ENCODE measurements around the gene TBC1D17.

The TBC1D17 gene

DNA sequence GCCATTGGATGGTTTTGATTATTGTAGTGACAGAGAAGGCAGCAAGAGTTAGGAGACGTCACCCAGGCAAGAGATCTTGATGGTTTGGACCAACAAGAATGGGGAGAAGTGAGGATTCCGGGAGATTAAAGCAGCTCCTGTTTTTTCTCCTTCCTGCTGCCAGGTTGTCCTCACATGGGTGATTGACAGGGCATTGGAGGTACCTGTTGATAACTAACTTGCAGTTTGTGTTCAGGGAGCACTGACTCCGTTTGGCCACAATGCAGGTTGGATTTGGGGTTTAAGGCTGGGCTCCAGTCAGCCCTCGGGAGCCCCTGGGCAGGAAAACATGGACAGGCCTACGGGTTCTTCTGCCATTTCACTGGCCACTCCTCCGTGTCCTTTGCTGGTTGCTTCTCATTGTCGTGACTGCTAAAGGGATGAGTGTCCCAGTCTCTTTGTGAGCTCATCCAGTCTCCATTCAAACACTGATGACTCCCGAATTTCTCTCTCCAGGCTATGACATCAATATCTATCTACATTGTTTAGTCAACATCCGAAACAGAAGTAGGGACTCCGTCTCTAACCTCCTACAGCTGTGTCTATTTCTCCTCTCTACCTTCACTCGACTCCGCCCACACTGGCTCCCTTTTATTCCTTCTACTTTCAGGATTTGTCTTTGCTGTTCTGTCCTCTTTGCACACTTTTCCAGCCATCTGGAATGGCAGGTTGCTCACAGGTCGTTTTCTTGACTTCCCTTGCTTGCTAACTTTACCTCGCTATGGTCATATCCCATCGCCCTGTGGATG, 27.9 kb upstream of the TBC1D17 start:
- no peak for DNase-seq

DNA sequence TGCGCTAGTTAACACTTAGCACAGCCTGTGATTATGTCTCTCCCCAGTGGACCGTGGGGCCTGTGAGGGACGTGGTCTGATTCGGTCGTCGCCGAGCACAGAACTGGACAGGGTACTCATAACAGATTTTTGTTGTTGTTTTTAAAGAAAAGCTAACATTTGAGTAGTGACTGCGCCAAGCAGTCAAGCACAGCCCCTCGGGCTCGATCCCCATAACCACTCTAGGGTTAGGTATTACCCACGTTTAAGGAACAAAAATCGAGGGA, 27.3 kb upstream of the TBC1D17 start:
- DNase-seq: no peak

DNA sequence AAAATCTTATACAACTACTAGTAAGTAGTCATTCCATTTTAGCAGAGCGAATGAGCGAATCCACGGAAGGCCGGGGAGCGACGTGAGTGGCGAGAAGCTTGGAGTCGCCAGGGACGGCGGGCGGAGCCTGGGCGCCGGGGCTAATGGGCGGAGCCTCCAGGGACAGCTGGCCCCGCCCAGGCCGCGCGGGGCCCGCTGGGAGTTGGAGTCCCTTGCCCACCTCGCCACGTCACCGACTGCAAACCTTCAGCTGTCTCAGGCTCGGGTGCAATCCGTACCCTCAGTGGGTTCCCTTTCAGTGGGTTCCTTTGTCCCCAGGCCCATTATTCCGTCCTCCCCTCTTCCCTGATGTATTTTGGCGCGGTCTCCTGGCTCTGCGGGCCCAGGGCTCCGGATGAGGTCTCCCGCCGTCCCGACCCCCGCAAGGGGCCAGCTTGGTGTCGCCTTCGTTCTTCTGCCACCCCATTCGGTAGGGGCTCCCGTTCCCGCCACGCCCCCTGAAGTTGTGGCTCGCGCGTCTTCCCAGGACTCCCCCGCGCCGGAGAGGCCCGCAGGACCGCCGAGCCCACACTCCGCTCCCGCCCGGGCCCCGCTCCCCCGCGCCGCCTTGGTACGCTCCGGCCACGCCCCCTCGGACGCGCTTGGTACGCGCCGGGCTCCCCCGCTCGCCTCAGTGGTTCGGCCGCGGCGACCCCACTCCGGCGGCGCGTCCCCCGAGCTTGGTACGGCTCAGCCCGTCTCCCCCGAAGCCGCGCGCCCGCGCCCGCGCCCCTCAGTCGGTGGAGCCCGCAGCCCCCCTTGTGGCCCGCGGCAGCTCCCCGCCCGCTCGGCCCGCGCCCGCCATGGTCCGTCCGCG, 26.8 kb upstream of the TBC1D17 start, which contains the start of gene PTOV1:
Gene PTOV1, plus strand, starts transcription at position 673 of the 856 bp plus-strand sequence.
- peak; percentile 90 for DNase-seq

DNA sequence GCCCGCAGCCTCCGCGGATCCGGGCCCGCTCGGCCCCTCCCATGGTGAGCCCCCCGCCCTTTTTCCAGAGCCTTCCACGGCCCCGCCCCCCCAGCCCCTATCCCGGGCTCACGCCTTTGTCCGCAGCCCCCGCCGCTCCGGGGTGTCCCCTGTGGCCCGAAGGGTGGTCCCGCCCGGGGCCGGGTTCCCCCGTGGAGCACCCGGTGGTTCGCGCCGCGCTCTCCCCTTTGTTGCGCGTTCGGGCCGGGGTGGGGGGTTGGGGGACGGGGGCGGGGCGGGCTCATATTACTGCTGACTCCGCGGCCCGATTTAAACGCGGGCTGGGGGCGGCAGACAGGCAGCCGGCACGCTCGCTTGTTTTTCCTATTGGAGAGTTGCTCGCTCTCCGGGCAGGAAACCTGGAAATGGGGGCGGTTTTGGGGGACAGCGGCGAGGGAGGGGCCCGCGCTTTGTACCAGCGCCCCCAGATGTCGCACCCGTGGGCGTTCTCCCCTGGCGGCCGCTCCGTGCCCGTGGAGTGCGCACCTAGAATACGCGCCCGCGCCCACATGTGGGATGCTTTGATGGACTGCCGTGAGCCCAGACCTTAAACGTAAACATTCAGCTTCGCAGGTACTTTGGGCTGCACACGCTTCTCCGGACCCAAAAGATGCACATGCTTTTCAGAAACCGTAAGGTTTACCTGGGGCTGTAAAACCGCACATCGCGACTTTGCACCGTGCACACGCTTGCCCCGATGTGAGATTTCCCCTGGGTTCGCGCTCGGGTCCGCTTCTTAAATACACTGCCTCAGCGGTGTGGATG, 25.8 kb upstream of the TBC1D17 start:
- DNase-seq: no peak

DNA sequence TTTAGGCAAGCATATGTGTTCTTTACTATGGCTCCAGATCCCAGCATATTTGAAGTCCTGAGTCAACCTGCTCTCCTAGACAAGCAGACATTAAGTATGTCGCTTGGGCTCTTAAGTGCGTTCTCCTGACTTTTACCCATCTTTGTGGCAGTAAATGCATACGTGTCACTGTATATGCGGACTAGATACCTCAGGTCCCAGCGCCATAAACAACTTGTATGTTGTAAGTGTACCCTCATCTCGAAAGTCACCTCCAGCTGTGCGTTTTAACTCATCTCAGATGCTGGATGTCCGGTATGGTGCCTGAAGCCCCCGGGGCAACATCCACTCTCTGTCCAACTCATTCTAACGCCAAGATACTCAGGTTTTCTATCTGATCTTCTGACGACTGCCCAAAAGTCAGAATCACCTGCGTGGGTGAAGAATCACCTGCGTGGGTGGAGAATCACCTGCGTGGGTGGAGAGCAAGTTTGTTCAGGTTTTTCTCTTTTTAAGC, 24.8 kb upstream of the TBC1D17 start:
- DNase-seq: no peak

DNA sequence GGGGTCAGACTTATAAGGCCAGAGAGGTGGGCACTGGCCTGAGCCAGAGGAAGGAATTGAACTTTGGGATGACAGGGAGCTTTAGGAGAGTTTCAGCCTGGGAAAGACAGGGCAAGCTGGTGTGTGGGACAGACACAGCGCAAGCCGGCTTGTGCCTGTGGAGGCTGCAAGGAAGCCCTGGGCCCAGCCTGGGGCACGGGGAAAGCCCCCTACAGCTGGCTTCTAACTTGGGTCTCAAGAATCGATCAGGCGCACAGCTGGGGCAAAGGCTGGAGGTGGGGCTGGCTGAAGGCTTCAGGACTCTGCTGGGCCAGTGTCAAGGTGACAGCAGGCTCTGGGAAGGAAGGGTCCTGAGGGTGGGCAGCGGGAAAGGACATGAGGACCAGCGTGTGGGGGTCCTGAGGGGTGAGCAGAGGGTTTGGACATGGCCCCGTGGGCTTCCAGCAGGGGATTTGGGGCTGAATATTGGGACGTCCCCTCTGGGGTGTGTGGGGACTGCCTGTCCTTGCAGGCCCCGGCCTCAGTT, 23.6 kb upstream of the TBC1D17 start:
- no peak for DNase-seq

DNA sequence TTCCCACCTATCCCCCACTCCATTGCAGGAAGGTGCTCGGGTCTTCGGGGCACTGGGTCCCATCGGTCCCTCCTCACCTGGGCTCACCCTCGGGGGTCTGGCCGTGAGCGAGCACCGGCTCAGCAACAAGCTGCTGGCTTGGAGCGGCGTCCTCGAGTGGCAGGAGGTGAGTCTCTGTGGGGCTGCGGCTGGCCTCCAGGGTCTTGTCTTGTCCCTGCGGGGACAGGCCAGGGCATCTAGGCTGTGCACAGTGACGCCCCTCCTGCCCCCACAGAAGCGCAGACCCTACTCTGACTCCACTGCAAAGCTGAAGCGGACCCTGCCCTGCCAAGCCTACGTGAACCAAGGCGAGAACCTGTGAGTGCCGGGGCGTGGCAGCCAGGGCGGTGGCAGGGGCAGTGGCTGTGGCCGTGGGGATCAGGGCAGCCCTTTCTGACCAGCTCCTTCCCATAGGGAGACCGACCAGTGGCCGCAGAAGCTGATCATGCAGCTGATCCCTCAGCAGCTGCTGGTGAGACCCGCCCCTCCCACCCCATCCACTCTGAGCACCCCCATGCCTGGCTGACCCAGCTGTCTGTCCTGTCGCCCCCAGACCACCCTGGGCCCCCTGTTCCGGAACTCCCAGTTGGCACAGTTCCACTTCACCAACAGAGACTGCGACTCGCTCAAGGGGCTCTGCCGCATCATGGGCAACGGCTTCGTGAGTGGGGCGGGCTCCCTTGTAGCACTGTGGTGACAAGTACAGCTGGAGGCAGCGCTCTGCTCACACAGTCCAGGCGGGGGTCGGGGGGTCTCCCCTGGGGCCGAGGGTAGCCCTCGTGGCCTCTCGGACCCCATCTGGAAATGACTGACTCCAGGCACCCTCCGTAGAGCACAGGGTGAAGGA, 22.9 kb upstream of the TBC1D17 start:
- DNase-seq: no peak

DNA sequence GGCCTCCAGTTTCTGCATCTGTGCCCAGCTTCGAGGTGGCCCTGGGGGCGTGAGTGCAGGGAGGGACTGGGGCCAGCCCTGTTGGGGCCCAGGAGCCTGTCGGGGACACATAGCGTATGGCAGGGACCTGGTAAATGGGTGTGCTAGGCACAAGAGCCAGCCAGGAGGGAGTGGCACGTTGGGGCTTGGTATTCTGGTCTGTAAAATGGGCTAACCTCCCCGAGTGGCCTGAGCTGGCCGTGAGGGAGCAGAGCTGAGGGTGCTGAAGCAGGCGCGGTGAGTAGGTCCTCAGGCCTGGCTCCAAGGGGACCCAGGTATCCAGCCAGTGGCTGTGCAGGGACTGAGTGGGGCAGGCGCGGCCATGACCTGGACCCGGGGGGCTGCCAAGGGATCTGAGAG, 22.2 kb upstream of the TBC1D17 start:
- DNase-seq: no peak

DNA sequence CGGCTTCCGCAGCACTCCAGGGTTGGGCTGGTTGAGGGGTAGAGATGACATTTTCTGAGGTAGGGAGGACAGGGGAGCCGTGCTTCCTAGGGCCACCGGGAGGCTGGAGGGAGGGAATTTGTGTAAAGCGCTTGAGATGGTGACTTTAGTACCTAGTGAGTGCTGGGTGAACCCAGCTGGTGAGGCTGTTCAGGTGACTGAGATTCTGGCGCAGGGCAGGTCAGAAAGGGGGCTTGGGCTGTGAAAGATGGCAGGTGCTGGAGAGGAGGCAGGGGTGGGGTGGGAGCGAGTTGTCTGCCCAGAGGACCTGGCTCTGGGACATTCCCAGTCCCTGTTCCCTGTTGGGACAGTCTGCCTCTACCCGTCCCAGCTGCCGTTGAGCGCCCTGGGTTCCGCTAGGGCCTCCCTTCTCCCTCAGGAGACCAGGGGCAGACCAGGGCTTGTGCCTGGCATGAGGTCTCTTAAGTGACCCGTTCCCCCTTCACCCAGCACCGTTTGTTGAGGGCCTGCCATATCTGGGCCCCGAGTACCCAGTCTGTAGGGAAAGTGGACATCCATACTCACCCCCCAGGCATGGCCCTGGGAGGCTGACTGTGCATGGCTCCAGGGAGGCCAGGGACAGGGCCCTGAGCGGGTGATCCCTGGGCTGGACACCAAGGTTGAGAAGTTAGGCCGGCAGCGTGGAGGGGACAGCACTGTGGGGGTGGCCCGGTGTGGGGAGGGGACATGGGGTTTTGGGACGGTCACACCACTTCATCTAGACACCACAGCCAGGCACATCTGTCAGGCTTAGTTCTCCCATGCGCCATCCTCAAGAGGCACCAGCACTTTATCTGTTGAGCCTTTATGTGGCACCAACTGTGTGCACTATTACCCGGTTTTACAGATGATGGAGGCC, 21.6 kb upstream of the TBC1D17 start:
- no peak for DNase-seq

DNA sequence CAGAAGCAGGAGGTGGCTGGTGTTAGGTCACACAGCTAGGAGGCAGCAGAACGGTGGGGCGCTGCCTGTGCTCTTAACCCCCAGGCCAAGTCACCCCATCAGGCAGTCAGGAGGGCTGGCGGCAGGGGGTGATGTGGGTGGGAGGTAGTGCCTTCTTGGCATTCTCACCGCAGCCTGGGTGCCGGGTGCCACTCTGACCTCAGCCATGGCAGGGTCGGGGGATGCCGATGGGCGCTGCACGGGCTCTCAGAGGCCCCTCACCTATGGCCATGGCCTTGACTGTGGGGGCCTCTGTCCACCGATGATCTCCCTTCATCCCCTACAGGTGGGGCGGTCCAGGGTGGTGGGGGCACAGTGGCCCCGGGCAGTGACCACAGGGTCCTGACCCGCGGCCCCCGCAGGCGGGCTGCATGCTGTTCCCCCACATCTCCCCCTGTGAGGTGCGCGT, 20.9 kb upstream of the TBC1D17 start:
- no peak for DNase-seq

DNA sequence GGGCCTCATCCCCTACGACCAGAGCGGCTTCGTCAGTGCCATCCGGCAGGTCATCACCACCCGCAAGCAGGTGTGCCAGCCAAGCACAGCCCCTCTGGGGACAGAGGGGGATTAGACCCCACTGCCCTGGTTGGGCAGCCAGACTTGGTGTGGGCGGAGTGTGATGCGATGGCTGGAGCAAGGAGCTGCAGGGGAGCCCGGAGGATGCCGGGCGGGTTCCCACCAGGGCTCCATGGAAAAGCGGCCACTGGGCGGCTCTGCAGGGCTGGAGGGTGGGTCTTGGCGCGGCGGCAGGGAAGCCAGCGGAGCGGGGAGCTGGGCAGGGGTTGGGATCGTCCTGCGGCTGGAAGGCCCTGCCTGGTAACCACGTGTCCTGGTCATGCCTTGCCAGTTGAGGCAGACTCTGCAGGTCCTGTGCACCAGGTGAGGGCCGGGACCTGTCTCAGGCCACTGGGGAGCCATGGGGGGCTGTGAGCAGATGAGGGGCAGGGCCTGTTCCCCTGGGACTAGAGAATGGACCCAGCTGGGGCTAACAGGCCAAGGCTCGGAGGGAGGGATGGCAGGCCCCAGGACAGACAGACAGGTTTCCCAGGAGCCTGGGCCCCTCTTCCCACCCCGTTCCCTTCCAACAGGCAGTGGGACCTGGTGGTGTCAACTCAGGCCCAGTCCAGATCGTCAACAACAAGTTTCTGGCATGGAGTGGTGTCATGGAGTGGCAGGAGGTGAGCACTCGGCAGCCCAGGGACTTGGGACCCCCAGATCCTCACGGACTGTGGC, 20.3 kb upstream of the TBC1D17 start:
- no peak for DNase-seq

DNA sequence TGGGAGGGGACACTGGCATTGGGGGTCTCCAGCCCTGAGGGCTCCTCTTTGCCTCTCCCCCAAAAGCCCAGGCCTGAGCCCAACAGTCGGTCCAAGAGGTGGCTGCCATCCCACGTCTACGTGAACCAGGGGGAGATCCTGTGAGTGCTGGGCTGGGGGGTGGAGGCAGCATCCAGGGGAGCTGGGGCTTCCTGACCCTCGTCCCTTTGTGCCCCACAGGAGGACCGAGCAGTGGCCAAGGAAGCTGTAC, 19.7 kb upstream of the TBC1D17 start:
- no peak for DNase-seq

DNA sequence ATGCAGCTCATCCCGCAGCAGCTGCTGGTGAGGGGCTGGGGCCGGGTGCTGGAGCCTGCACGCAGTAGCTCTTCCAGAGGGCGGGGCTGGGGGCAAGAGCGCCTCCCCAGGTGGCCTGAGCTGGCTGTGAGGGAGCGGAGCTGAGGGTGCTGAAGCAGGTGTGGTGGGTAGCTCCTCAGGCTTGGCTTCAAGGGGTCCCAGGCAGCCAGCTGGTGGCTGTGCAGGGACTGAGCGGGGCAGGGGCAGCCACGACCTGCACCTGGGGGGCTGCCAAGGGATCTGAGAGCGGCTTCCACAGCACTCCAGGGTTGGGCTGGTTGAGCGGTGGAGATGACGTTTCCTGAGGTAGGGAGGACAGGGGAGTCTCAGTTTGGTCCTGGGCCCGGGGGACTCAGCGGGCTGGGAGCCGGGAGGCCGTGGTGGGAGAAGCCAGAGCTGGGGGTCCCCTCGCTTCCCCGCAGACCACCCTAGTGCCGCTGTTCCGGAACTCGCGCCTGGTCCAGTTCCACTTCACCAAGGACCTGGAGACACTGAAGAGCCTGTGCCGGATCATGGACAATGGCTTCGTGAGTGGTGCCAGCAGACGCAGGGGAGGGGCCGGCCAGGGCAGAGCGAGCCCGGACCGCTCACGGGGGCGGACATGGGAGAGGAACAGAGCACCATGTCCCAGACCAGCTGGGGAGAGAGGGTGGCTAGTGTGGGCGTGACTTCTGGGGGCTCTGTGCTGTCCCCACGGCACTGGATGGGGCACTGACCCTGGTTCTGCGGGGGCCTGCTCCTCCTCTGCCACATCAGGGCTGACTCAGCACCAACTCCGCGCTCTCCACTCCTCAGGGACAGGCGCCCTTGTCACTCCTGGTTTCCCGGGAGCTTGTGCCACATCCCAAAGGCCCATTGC, 19.2 kb upstream of the TBC1D17 start:
- no peak for DNase-seq

DNA sequence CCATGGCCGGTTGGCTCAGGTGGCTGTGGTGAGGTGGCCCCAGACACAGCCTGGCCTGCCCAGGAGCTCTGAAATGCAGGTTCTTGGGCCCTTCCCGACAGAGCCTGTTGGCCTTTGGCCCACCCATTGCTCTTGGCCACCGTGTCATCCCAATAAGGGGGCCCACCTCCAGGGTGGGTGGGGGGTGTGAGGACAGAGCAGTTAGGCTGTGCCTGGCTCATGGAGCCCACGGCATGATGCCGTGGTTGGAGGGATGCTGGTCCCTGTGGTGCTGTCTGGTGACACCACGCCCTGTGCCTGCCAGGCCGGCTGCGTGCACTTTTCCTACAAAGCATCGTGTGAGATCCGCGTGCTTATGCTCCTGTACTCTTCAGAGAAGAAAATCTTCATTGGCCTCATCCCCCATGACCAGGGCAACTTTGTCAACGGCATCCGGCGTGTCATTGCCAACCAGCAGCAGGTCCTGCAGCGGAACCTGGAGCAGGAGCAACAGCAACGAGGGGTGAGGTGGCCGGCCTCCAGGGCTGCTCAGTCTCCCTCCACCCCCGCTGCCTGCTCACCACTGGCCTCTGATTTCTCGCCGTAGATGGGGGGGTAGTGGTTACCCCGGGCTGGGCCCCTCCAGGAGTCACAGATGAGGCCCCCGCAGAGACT, 17.7 kb upstream of the TBC1D17 start:
- no peak for DNase-seq

DNA sequence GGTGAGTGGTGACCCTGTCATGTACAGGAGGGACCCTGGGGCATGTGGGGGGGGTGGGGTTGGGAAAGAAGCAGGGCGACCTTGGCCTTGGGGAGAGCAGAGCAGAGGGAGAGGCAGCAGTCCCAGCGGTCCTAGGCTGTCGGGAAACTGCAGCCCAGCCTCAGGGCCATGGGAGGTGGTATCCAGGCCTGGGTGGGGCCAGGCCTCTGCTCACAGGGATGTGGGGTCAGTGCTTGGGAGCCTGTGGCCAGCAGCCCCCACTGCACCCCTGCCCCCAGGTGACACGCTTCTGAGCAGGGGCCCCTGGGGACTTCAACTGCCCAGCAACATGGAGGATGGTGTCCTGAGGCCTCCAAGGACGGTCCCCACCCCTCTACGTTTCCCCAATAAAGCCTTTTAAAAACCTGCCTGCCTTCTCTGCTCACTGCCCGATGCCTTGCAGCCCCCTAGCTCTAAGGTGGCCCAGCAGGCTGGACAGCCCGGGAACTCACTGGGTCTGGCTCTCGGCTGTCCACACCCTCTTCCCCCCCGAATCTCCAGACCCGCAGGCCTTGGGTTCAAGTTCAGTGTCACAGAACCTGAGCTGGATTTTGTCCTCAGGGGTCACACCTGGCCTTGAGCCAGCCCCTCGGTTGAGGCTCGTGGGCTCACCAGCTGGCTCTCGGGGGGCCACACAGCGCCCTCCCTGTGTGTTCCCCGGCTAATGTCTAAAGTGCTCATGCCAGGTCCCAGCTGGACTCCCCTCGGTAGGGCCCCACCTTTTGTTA, 17.0 kb upstream of the TBC1D17 start:
- DNase-seq: no peak

DNA sequence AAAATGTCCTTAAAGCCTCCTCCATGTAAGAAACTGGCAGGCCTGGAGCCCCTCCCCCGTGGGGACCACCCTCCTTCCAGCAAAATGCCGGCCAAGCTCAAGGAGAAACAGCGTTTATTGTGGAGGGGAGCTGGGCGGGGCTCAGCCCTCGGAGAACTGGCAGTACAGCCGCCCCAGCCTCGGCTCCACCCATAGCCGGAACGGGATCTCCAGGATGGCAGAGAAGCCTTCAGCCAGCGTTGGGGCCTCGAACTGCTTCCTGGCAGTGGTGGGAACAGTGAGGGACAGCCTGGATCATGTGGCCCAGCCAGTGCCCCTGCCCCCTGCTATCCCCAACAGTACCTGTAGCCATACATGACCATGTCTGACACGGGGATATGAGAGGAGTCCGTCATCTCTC, 16.4 kb upstream of the TBC1D17 start:
- no peak for DNase-seq

DNA sequence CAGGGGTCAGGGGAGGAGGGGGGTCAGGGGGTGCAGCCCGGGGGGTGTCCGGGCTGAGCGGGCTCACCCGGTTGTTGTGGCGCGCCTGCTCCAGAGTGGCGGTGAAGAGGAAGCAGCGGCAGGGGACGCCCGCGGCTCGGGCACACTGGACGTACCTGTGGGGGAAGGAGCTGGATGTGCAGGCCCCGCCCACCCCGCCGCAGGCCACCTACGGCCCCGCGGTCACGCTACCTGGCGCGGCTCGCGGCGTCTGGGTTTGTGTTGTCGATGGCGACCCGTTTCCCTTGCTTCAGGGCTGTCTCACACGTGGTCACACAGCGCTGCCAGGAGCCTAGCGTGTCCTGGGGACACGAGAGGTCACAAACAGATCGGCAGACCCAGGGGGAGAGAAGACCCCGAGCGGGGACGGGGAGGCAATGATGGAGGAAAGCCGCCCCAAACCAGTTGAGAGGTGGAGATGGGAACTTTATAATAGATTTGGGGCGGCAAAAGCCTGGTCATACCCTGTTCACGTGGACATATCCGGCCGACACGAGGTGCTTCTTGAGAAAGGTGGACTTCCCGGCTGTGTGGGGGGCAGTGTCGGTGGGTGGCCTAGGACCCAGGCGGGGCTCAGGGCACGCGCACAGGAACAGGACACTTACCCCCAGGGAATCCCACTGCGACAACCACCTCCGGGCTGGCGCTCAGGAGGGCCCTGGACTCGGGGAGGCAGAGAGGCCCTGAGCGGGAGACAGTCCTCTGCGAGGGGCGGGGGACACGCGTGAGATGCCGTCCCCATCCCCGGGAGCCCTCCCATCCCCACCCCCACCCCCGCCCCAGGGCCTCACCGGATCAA, 15.7 kb upstream of the TBC1D17 start:
- no peak for DNase-seq
